ENCODE measurements around the gene SLC15A3. TPM values are rescaled to one million over a fixed set of nuclear protein-coding genes. Genes with fewer than 3 reads are reported as not detected.

Gene SLC15A3
- total RNA-seq, 1 donor from 2014 or later, result 2.2 TPM

- intact Hi-C loops (cut with micrococcal nuclease), result no loop called here
- H3K4me3 Mint-ChIP-seq (ENCODE audit: low read depth), result no peak overlapping the region
Observed at GRCh38 chr11:60939855-60940254, 12.1 kb downstream of the SLC15A3 start.

GRCh38 chr11:60939301-60939700, 12.7 kb downstream of the SLC15A3 start:
- Mint-ChIP-seq H3K9me3 (no peaks in the 10 kb centered on the region), H3K27ac (no peak overlapping the region), H3K27me3 (ENCODE audit: low read depth) (no peaks in the 10 kb centered on the region), H3K4me3 (ENCODE audit: low read depth) (no peak overlapping the region), H3K36me3 (ENCODE audit: low read depth) (no peaks in the 10 kb centered on the region), H3K4me1 (ENCODE audit: low read depth) (peaks cover 2% of the 10 kb centered on the region)
- intact Hi-C loops (cut with micrococcal nuclease), result no loop called here
- no peak for DNase-seq (ENCODE audit: low spot score)

More at GRCh38 chr11:60939855-60940254, 12.1 kb downstream of the SLC15A3 start:
- no peaks in the 10 kb centered on the region for H3K9me3 Mint-ChIP-seq
- DNase-seq (ENCODE audit: low spot score), result no peak
- H3K4me1 Mint-ChIP-seq (ENCODE audit: low read depth), result peaks cover 2% of the 10 kb centered on the region
- no peak overlapping the region for H3K27ac Mint-ChIP-seq
- no peaks in the 10 kb centered on the region for H3K27me3 Mint-ChIP-seq (ENCODE audit: low read depth)
- H3K36me3 Mint-ChIP-seq (ENCODE audit: low read depth), result no peaks in the 10 kb centered on the region

GRCh38 chr11:60938500-60938899, 13.5 kb downstream of the SLC15A3 start:
- Mint-ChIP-seq H3K27me3 (ENCODE audit: low read depth) (no peaks in the 10 kb centered on the region), H3K27ac (no peak overlapping the region), H3K4me3 (ENCODE audit: low read depth) (no peak overlapping the region), H3K4me1 (ENCODE audit: low read depth) (peaks cover 2% of the 10 kb centered on the region), H3K9me3 (no peaks in the 10 kb centered on the region), H3K36me3 (ENCODE audit: low read depth) (no peaks in the 10 kb centered on the region)
- intact Hi-C loops (cut with micrococcal nuclease), result no loop called here
- DNase-seq (ENCODE audit: low spot score), result no peak

- H3K27ac Mint-ChIP-seq, result no peak overlapping the region
- no peaks in the 10 kb centered on the region for H3K9me3 Mint-ChIP-seq
- DNase-seq (ENCODE audit: low spot score), result no peak
- H3K36me3 Mint-ChIP-seq (ENCODE audit: low read depth), result no peaks in the 10 kb centered on the region
- H3K4me1 Mint-ChIP-seq (ENCODE audit: low read depth), result peaks cover 2% of the 10 kb centered on the region
- no peak overlapping the region for H3K4me3 Mint-ChIP-seq (ENCODE audit: low read depth)
- H3K27me3 Mint-ChIP-seq (ENCODE audit: low read depth), result no peaks in the 10 kb centered on the region
- intact Hi-C loops (cut with micrococcal nuclease), result no loop called here
Observed at GRCh38 chr11:60937811-60938210, 14.2 kb downstream of the SLC15A3 start.

- Mint-ChIP-seq H3K27me3 (ENCODE audit: low read depth) (no peaks in the 10 kb centered on the region), H3K4me3 (ENCODE audit: low read depth) (no peak overlapping the region), H3K27ac (no peak overlapping the region), H3K36me3 (ENCODE audit: low read depth) (no peaks in the 10 kb centered on the region), H3K9me3 (no peaks in the 10 kb centered on the region), H3K4me1 (ENCODE audit: low read depth) (peaks cover 2% of the 10 kb centered on the region)
- intact Hi-C loops (cut with micrococcal nuclease), result no loop called here
- no peak for DNase-seq (ENCODE audit: low spot score)
Observed at GRCh38 chr11:60937144-60937527, 14.8 kb downstream of the SLC15A3 start.

GRCh38 chr11:60936467-60937143, 15.4 kb downstream of the SLC15A3 start:
- Mint-ChIP-seq H3K27me3 (ENCODE audit: low read depth) (no peaks in the 10 kb centered on the region), H3K36me3 (ENCODE audit: low read depth) (no peaks in the 10 kb centered on the region), H3K4me3 (ENCODE audit: low read depth) (no peak overlapping the region), H3K27ac (no peak overlapping the region), H3K9me3 (no peaks in the 10 kb centered on the region), H3K4me1 (ENCODE audit: low read depth) (peaks cover 2% of the 10 kb centered on the region)
- intact Hi-C loops (cut with micrococcal nuclease), result no loop called here
- no peak for DNase-seq (ENCODE audit: low spot score)

GRCh38 chr11:60935676-60936442, 16.1 kb downstream of the SLC15A3 start:
- Mint-ChIP-seq H3K9me3 (no peaks in the 10 kb centered on the region), H3K36me3 (ENCODE audit: low read depth) (no peaks in the 10 kb centered on the region), H3K27me3 (ENCODE audit: low read depth) (no peaks in the 10 kb centered on the region), H3K27ac (no peak overlapping the region), H3K4me3 (ENCODE audit: low read depth) (no peak overlapping the region), H3K4me1 (ENCODE audit: low read depth) (no peaks in the 10 kb centered on the region)
- intact Hi-C loops (cut with micrococcal nuclease), result no loop called here
- DNase-seq (ENCODE audit: low spot score), result no peak

GRCh38 chr11:60934790-60935605, 17.0 kb downstream of the SLC15A3 start:
- Mint-ChIP-seq H3K9me3 (no peaks in the 10 kb centered on the region), H3K27ac (no peak overlapping the region), H3K36me3 (ENCODE audit: low read depth) (no peaks in the 10 kb centered on the region), H3K27me3 (ENCODE audit: low read depth) (no peaks in the 10 kb centered on the region), H3K4me3 (ENCODE audit: low read depth) (no peak overlapping the region), H3K4me1 (ENCODE audit: low read depth) (no peaks in the 10 kb centered on the region)
- DNase-seq (ENCODE audit: low spot score), result no peak
- intact Hi-C loops (cut with micrococcal nuclease), result no loop called here

GRCh38 chr11:60934124-60934789, 17.7 kb downstream of the SLC15A3 start:
- H3K9me3 Mint-ChIP-seq, result no peaks in the 10 kb centered on the region
- no peak overlapping the region for H3K4me3 Mint-ChIP-seq (ENCODE audit: low read depth)
- intact Hi-C loops (cut with micrococcal nuclease), result no loop called here
- H3K36me3 Mint-ChIP-seq (ENCODE audit: low read depth), result no peaks in the 10 kb centered on the region
- no peaks in the 10 kb centered on the region for H3K4me1 Mint-ChIP-seq (ENCODE audit: low read depth)
- DNase-seq (ENCODE audit: low spot score), result no peak
- H3K27ac Mint-ChIP-seq, result no peak overlapping the region
- peaks cover 3% of the 10 kb centered on the region for H3K27me3 Mint-ChIP-seq (ENCODE audit: low read depth)

GRCh38 chr11:60933416-60934123, 18.4 kb downstream of the SLC15A3 start:
- H3K4me1 Mint-ChIP-seq (ENCODE audit: low read depth), result no peaks in the 10 kb centered on the region
- peaks cover 3% of the 10 kb centered on the region for H3K27me3 Mint-ChIP-seq (ENCODE audit: low read depth)
- intact Hi-C loops (cut with micrococcal nuclease), result no loop called here
- no peak overlapping the region for H3K27ac Mint-ChIP-seq
- H3K4me3 Mint-ChIP-seq (ENCODE audit: low read depth), result no peak overlapping the region
- no peaks in the 10 kb centered on the region for H3K36me3 Mint-ChIP-seq (ENCODE audit: low read depth)
- DNase-seq (ENCODE audit: low spot score), result no peak
- H3K9me3 Mint-ChIP-seq, result no peaks in the 10 kb centered on the region

GRCh38 chr11:60932605-60933356, 19.2 kb downstream of the SLC15A3 start:
- no peaks in the 10 kb centered on the region for H3K36me3 Mint-ChIP-seq (ENCODE audit: low read depth)
- H3K9me3 Mint-ChIP-seq, result no peaks in the 10 kb centered on the region
- H3K4me3 Mint-ChIP-seq (ENCODE audit: low read depth), result no peak overlapping the region
- intact Hi-C loops (cut with micrococcal nuclease), result no loop called here
- H3K4me1 Mint-ChIP-seq (ENCODE audit: low read depth), result no peaks in the 10 kb centered on the region
- no peak overlapping the region for H3K27ac Mint-ChIP-seq
- H3K27me3 Mint-ChIP-seq (ENCODE audit: low read depth), result peaks cover 3% of the 10 kb centered on the region
- DNase-seq (ENCODE audit: low spot score), result no peak

All from activated T-helper 2 cell treated with anti-CD3 and anti-CD28 coated beads, Interferon-gamma antibody, Interleukin-2, Interleukin-4, amounts not matched to agents 10 μg/mL and 5 μg/mL and 100 μg/mL, durations not matched to agents 14 hours and 24 hours and 36 hours (primary cell).